GM13976 (cell line): Measurements from ENCODE around the gene ARHGAP6.

Source experiments
- DNase-seq: peaks from one replicate; pipeline ENCODE4 v3.0.0; 2012; ENCODE audit warnings: low spot score
- in situ Hi-C: fragments of 300-500 bp; cut with MboI; formaldehyde crosslinking; loops from one replicate; pipeline ENCODE4 v1.12.0; 2022; ENCODE audit warnings: low sequenced_read_pairs, mixed read lengths, inconsistent platforms; ENCODE audit not compliant: unreplicated experiment
- TF ChIP-seq, protein P1 (sequence below): IDR thresholded peaks from 2 replicates; pipeline ENCODE4 v1.5.1; 2012; ENCODE audit warnings: borderline replicate concordance, mild to moderate bottlenecking; ENCODE audit not compliant: insufficient read depth; ENCODE audit errors: extremely low read depth, missing control alignments, control extremely low read depth

ARHGAP6 gene

GRCh38 chrX:11331788-11332187, 333.9 kb downstream of the ARHGAP6 start:
- TF ChIP-seq, protein P1, sequence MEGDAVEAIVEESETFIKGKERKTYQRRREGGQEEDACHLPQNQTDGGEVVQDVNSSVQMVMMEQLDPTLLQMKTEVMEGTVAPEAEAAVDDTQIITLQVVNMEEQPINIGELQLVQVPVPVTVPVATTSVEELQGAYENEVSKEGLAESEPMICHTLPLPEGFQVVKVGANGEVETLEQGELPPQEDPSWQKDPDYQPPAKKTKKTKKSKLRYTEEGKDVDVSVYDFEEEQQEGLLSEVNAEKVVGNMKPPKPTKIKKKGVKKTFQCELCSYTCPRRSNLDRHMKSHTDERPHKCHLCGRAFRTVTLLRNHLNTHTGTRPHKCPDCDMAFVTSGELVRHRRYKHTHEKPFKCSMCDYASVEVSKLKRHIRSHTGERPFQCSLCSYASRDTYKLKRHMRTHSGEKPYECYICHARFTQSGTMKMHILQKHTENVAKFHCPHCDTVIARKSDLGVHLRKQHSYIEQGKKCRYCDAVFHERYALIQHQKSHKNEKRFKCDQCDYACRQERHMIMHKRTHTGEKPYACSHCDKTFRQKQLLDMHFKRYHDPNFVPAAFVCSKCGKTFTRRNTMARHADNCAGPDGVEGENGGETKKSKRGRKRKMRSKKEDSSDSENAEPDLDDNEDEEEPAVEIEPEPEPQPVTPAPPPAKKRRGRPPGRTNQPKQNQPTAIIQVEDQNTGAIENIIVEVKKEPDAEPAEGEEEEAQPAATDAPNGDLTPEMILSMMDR: no peak
- in situ Hi-C loops: no loop called here
- no peak for DNase-seq

GRCh38 chrX:11329021-11329420, 336.7 kb downstream of the ARHGAP6 start:
- in situ Hi-C loops: no loop called here
- TF ChIP-seq, protein P1: no peak
- DNase-seq: no peak

DNA sequence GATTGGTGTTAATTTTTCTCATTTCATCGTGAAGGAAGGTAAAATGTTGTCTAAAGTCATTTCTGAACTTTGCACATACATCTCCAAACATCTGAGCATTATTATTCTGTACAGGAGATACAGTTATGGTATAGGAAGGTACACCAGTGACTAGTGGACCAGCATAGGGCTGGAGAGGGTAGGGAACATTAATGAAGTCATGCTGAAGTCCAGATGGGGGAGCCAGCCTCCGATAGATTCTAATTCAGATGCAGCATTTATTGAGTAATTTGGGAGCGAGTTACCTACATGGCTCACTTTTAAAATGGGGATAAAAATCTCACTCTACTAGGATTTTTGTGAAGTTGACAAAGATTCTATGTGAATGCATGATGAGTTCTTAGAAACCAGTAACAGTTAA, 337.6 kb downstream of the ARHGAP6 start:
- in situ Hi-C loops: no loop called here
- DNase-seq: no peak
- TF ChIP-seq, protein P1: no peak

DNA sequence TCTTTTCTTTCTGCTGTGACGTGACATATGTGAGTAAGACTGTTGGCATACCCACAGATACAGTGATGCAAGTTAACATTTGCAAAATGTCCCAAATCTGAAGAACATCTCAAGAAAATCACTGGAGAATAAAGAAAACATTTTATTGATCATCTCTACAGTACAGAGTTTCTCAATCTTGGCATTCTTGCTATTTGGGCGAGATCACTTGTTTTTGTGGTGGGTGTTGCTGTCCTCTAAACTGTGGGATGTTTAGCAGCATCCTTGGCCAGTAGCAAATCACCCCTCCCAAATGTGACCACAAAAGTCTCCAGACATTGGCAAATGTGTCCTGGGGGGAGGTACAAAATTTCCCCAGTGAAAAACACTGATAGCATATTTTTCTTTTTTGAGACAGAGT, 343.7 kb downstream of the ARHGAP6 start:
- DNase-seq: no peak
- in situ Hi-C loops: no loop called here
- TF ChIP-seq, protein P1: no peak

DNA sequence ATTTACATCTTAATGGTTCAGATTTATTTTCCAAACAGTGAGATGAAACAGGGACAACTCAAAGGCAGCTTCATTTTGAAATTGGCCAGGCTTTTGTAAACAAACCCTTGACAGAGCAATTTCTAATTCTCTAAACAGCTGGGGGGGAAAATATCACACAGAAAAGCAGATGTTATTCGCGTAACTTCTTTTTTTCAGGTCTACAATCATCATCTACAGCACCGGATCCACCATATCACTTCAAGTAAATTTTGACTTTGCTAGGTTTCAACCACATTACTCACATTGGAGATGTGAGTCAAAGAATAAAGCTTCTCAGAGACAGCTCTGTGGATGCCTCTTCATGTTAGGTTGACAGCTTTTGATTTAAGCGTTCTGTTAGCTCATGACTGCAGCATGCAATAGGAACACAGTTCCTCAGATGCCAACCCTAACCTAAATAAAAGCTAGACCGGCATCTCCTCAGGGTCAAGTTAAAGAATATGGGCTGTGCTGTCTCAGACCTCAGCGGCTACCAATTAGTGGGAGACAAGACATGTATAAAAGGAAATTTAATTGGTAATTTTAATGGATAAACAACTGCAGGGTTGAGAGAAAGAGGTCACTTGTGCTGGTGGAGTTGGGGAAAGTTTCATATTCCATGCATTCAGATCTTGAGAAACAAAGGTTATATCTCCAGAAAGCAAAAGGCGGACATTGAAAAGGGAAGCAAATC, 345.8 kb downstream of the ARHGAP6 start:
- TF ChIP-seq, protein P1: no peak
- in situ Hi-C loops: no loop called here
- no peak for DNase-seq

DNA sequence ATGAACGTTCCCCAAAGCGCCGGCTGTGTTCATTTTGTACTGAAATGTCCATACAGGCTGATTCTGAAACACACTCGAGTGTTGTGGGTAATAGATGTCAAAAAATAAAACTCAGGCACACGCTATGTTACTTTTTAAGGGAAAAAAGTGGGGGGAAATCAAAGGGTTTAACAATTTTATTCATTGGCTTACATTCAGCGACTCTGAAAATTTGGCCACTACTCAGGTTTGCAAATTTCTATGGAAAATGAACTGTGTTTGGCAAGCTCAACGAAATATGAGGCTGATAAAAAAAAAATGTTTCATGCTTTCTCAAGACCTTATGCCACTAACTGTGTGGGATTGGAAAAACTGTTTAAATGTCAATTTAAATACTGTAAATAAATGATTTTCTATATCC, 354.0 kb downstream of the ARHGAP6 start:
- in situ Hi-C loops: no loop called here
- no peak for DNase-seq
- TF ChIP-seq, protein P1: no peak
